ENCODE data around the gene BTBD8.

BTBD8 gene

DNA sequence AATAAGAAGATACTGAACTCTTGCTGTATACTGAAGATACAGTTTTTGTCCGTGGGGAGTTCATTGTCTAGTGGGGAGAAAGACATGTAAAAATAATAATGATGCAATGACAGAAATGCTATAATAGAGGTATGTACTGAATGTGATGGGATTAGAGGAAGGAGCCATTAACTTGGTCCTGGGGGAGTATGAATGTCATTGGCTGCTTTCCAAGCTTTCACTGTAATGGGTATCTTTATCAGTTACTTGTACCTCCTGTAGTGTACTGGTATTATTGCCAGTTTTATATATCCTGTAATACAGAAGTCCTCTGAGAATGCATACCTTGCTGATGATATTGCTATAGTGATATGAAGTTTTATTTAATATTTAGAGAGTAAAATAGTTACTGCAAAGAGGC is 7.4 kb downstream of the BTBD8 start:
- Histone ChIP-seq H3K9me2 (replicated peaks; ENCODE audit: insufficient read depth, low read length) (no peaks in the 10 kb centered on the region), H3K27ac (ENCODE audit: low read depth, low read length) (no peak overlapping the region), H3F3A (ENCODE audit: insufficient read depth) (no peaks in the 10 kb centered on the region), H3K79me2 (ENCODE audit: insufficient read depth, low read length) (no peaks in the 10 kb centered on the region), H4K20me1 (ENCODE audit: low read depth, low read length) (no peaks in the 10 kb centered on the region), H2AFZ (ENCODE audit: low read depth, low read length, severe bottlenecking) (no peak overlapping the region), H3K4me3 (ENCODE audit: insufficient read depth, low read length, poor library complexity, severe bottlenecking) (no peak overlapping the region), H3K36me3 (ENCODE audit: low read length) (no peaks in the 10 kb centered on the region; the same call in 1 of the 2 replicates), H3K4me2 (ENCODE audit: low read depth, low read length, poor library complexity, severe bottlenecking) (no peak overlapping the region), H3K9ac (ENCODE audit: low read length) (no peak overlapping the region), H3K27me3 (ENCODE audit: low read length) (no peaks in the 10 kb centered on the region), H3K9me3 (ENCODE audit: insufficient read depth, low read length) (peaks cover 18% of the 10 kb centered on the region; the same call in 1 of the 2 replicates)
- no peak for TF ChIP-seq EZH2phosphoT487 (conservative IDR thresholded peaks at IDR 0.05; ENCODE audit: low read length)
- TF ChIP-seq, protein P1, sequence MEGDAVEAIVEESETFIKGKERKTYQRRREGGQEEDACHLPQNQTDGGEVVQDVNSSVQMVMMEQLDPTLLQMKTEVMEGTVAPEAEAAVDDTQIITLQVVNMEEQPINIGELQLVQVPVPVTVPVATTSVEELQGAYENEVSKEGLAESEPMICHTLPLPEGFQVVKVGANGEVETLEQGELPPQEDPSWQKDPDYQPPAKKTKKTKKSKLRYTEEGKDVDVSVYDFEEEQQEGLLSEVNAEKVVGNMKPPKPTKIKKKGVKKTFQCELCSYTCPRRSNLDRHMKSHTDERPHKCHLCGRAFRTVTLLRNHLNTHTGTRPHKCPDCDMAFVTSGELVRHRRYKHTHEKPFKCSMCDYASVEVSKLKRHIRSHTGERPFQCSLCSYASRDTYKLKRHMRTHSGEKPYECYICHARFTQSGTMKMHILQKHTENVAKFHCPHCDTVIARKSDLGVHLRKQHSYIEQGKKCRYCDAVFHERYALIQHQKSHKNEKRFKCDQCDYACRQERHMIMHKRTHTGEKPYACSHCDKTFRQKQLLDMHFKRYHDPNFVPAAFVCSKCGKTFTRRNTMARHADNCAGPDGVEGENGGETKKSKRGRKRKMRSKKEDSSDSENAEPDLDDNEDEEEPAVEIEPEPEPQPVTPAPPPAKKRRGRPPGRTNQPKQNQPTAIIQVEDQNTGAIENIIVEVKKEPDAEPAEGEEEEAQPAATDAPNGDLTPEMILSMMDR (IDR thresholded peaks at IDR 0.05; ENCODE audit: insufficient read depth, low read length, poor library complexity, severe bottlenecking) = no peak

DNA sequence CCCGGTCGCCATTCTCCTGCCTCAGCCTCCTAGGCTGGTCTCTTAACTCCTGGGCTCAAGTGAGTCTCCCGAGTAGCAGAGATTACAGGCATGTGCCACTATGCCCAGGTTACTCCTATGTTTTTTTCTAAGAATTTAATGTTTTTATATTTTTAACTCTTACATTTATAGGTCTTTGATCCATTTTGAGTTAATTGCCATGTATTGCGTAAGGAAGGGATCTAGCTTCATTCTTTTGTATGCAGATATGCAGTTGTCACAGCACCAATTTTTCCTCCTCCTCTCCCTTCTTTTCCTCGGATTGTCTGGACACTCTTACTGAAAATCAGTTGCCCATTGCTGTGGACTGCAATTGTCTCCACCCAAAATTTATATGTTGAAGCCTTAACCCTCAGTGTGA is 11.5 kb downstream of the BTBD8 start:
- Histone ChIP-seq H3K4me3 (ENCODE audit: insufficient read depth, low read length, poor library complexity, severe bottlenecking) (no peak overlapping the region), H3K9me2 (replicated peaks; ENCODE audit: insufficient read depth, low read length) (no peaks in the 10 kb centered on the region), H3K9me3 (ENCODE audit: insufficient read depth, low read length) (0 out of 2 replicates have a peak, but pooled peaks cover 5% of the 10 kb centered on the region), H3K79me2 (ENCODE audit: insufficient read depth, low read length) (no peaks in the 10 kb centered on the region), H3F3A (ENCODE audit: insufficient read depth) (no peaks in the 10 kb centered on the region), H3K36me3 (ENCODE audit: low read length) (no peaks in the 10 kb centered on the region; the same call in 1 of the 2 replicates), H3K9ac (ENCODE audit: low read length) (no peak overlapping the region), H3K4me2 (ENCODE audit: low read depth, low read length, poor library complexity, severe bottlenecking) (no peak overlapping the region), H2AFZ (ENCODE audit: low read depth, low read length, severe bottlenecking) (no peak overlapping the region), H3K27me3 (ENCODE audit: low read length) (no peaks in the 10 kb centered on the region), H4K20me1 (ENCODE audit: low read depth, low read length) (no peaks in the 10 kb centered on the region), H3K27ac (ENCODE audit: low read depth, low read length) (no peak overlapping the region)
- TF ChIP-seq EZH2phosphoT487 (conservative IDR thresholded peaks at IDR 0.05; ENCODE audit: low read length) = no peak
- TF ChIP-seq, protein P1 (IDR thresholded peaks at IDR 0.05; ENCODE audit: insufficient read depth, low read length, poor library complexity, severe bottlenecking) = no peak

DNA sequence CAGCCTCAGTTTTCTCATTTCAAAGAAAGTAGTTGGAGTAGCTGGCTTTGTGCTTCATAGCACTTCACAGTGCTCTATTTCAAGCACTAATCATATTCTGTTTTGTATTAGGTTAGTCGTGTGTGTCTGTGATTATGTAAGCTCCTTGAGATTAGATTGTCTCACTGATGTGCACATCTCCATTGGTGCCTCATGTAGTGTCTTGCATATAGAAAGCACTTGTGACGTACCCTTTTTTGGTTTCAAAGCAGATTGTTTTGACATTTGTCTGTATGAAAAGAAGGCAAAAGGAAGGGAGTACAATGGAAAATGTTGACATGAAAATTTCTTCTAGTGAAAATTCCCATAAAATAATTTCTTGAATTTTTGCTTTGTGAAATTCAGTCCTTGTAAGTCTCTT is 13.9 kb downstream of the BTBD8 start:
- Histone ChIP-seq H2AFZ (ENCODE audit: low read depth, low read length, severe bottlenecking) (no peak overlapping the region), H3K79me2 (ENCODE audit: insufficient read depth, low read length) (no peaks in the 10 kb centered on the region), H3K27ac (ENCODE audit: low read depth, low read length) (no peak overlapping the region), H3K36me3 (ENCODE audit: low read length) (no peaks in the 10 kb centered on the region; the same call in 1 of the 2 replicates), H3K9me2 (replicated peaks; ENCODE audit: insufficient read depth, low read length) (no peaks in the 10 kb centered on the region), H4K20me1 (ENCODE audit: low read depth, low read length) (no peaks in the 10 kb centered on the region), H3K27me3 (ENCODE audit: low read length) (no peaks in the 10 kb centered on the region), H3K9ac (ENCODE audit: low read length) (no peak overlapping the region), H3K4me2 (ENCODE audit: low read depth, low read length, poor library complexity, severe bottlenecking) (no peak overlapping the region), H3K4me3 (ENCODE audit: insufficient read depth, low read length, poor library complexity, severe bottlenecking) (no peak overlapping the region), H3K9me3 (ENCODE audit: insufficient read depth, low read length) (no peaks in the 10 kb centered on the region), H3F3A (ENCODE audit: insufficient read depth) (no peaks in the 10 kb centered on the region)
- no peak for TF ChIP-seq EZH2phosphoT487 (conservative IDR thresholded peaks at IDR 0.05; ENCODE audit: low read length)

DNA sequence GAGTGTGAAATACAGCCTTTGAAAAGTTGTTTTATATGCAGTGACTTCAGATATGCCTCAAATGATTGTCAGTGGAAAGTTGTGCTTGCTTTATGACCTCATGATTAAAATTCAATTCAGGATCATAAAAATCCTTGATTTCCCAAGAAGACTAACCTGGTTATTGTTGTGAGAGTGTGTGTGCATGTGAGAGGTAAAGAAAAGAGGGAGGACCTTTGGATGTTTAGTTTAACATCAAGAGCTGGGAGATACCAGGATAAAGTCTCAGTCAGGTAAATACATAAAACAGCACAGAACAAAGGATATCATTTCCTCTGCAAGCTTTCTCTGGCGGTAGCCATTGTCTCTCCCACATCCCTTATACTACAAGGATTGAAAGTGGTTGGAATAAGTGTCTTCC is 14.4 kb downstream of the BTBD8 start:
- Histone ChIP-seq H3F3A (ENCODE audit: insufficient read depth) (no peaks in the 10 kb centered on the region), H3K9ac (ENCODE audit: low read length) (no peak overlapping the region), H3K36me3 (ENCODE audit: low read length) (no peaks in the 10 kb centered on the region; the same call in 1 of the 2 replicates), H2AFZ (ENCODE audit: low read depth, low read length, severe bottlenecking) (no peak overlapping the region), H3K4me3 (ENCODE audit: insufficient read depth, low read length, poor library complexity, severe bottlenecking) (no peak overlapping the region), H3K4me2 (ENCODE audit: low read depth, low read length, poor library complexity, severe bottlenecking) (no peak overlapping the region), H4K20me1 (ENCODE audit: low read depth, low read length) (no peaks in the 10 kb centered on the region), H3K9me2 (replicated peaks; ENCODE audit: insufficient read depth, low read length) (no peaks in the 10 kb centered on the region), H3K27ac (ENCODE audit: low read depth, low read length) (no peak overlapping the region), H3K79me2 (ENCODE audit: insufficient read depth, low read length) (no peaks in the 10 kb centered on the region), H3K27me3 (ENCODE audit: low read length) (no peaks in the 10 kb centered on the region), H3K9me3 (ENCODE audit: insufficient read depth, low read length) (no peaks in the 10 kb centered on the region)
- TF ChIP-seq, protein P1 (IDR thresholded peaks at IDR 0.05; ENCODE audit: insufficient read depth, low read length, poor library complexity, severe bottlenecking) = no peak
- no peak for TF ChIP-seq EZH2phosphoT487 (conservative IDR thresholded peaks at IDR 0.05; ENCODE audit: low read length)

Measured in SU-DHL-6 (cell line).